ENCODE data around the gene JPH2.

- TF ChIP-seq GATA2 (IDR thresholded peaks at IDR 0.05; ENCODE audit: low read depth, low read length) (no peak), GATA3 (IDR thresholded peaks at IDR 0.05; ENCODE audit: low read depth, low read length) (no peak)
Observed at GRCh38 chr20:44208770-44209169, 21.8 kb upstream of the JPH2 start.
